CD4-positive, alpha-beta T cell treated with Interferon alpha-2 for 1 hour (primary cell): ENCODE measurements around the gene SIRT3.

Experiments used
- DNase-seq, 2 donors: peaks; one replicate each; pipeline ENCODE4 v3.0.0-alpha.2; 2020 to 2022

The SIRT3 gene

DNA sequence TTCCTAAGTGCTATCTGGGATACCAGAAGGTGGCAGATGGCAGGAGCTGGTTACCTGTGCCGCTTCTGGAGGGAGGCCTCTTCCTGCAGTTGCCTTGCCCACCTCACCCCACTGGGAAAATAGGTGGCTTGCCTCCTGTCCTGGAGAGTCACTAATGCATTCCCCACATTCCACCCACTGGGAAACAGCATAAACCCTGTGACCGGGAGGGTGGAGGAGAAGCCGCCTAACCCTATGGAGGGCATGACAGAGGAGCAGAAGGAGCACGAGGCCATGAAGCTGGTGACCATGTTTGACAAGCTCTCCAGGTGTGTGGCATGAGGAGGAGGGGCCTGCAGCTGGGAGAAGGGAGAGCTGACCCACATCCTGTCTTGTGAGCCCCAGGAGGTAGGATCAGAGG lies 23.0 kb downstream of the SIRT3 start:
- DNase-seq: no peak

DNA sequence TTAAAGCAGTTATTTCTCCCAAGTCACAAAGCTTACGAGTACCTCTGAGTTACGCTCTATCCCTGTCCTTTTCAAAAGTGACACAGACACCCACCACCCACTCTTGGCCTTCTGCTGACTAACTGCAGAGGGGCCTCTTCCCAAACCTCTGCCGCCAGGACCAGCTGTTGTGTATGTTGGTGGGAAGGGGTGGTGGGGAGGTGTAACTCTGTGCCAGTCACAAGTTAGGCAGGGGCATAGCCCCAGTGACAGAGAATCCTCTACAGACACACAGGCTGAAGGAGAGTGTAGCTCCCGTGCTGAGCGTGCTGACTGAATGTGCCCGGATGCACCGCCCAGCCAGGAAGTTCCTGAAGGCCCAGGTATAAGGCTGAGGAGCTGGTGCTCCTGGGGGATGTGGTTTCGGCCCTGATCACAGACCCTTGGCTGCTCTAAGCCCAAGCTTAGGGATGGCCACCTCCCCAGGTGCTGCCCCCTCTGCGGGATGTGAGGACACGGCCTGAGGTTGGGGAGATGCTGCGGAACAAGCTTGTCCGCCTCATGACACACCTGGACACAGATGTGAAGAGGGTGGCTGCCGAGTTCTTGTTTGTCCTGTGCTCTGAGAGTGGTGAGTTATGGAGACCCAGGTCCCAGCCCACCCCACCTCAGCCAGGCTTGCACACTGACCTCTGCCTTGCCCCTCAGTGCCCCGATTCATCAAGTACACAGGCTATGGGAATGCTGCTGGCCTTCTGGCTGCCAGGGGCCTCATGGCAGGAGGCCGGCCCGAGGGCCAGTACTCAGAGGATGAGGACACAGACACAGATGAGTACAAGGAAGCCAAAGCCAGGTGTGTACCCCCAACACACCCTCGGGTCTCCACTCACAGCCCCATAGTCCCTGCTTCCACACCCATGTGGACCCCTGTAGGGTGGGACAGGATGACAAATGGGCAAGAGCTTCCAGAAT lies 23.7 kb downstream of the SIRT3 start:
- no peak for DNase-seq

DNA sequence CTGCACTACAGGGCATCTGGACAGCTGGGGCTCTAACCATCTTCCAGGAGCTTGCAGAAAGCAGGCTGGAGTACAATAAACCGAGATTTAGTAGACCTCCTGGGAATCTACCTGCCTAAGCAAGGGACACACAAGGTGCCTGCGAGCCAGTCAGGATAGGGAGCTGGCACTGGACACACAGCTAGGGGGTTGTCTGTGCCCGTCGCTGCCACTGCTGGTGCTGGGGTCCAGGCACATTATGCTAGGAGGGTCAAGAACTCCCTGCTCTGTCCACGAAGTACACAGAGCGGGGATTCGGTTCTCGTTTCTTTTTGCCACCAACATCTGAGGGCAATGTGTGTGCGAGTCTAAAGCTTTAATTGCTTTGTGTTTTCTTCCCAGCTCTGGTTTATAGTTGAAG lies 24.4 kb downstream of the SIRT3 start:
- no peak for DNase-seq

DNA sequence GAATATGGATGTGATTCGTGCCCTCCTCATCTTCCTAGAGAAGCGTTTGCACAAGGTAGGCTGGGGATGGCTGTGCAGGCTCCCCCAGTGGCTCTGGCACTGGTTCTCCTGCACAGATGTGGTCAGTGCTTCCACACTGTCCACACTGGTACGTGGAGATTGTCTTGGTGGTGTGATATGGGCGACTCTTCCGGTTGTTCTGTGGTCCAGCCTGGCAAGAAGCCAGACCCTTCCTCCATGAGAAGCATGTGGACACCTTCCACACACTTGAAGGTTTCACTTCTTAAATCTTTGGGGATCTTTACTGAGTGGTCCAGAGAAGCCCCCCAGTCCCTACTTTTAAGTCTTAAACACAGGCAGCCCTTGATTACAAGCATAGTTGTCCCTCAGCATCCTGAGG lies 24.8 kb downstream of the SIRT3 start:
- no peak for DNase-seq

DNA sequence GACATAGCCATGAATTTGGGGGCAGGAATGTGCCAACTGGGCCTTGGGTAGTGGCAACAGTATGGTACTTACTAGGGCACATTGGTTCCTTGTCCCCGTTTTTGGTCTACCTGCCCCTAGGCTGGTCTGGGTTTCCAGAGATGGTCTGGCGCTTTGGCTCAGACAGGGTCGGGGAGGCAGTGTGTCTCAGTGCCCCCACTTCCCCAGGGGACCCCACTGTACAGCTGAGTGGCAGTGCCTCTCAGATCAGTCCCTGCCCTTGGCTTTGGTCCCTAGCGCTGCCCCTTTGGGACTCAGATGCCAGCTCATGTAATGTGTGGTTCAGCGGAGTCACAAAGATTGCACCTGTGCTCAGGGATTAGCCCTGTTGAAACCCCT lies 25.4 kb downstream of the SIRT3 start:
- DNase-seq: no peak

DNA sequence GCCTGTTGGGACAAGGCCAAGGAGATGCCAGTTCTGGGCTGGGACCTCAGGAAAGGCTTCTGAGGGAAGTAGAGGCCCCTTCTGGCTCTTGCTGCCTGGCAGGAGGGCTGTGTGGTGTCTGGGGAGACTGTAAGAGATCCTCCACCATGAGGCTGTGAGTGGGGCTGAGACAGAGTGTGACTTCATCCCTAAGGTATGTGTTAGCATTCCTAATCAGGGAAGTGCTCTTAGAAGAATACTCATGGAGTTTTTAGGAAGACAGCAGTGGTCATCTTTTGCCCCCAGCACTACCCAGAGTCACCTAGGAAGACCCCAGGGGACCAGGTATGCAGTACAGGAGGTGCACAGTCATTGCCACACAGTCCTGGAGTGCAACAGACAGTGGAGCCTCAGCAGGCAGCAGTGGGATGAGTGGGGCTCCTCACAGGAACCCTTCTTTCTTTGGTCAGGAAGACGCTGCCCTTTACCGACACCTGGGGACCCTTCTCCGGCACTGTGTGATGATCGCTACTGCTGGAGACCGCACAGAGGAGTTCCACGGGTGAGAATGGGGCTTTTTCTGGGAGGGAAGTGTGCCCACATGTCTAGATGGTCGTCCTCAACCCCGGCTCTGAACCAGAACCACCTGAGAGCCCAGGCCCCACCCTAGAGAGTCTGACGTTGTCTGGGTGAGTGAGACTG lies 25.9 kb downstream of the SIRT3 start:
- DNase-seq: no peak

DNA sequence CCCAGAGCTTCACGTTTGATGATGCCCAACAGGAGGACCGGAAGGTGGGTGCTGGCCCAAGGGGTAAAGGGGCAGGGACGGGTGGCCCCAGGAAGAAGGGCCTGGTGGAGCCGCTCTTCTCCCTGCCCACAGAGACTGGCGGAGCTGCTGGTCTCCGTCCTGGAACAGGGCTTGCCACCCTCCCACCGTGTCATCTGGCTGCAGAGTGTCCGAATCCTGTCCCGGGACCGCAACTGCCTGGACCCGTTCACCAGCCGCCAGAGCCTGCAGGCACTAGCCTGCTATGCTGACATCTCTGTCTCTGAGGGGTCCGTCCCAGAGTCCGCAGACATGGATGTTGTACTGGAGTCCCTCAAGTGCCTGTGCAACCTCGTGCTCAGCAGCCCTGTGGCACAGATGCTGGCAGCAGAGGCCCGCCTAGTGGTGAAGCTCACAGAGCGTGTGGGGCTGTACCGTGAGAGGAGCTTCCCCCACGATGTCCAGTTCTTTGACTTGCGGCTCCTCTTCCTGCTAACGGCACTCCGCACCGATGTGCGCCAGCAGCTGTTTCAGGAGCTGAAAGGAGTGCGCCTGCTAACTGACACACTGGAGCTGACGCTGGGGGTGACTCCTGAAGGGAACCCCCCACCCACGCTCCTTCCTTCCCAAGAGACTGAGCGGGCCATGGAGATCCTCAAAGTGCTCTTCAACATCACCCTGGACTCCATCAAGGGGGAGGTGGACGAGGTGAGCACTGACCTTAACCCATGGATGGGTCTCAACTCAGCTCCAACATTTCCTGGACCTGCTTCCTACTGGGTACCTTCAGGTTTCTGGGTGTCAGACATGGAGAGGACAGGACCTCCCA lies 26.6 kb downstream of the SIRT3 start:
- no peak for DNase-seq

DNA sequence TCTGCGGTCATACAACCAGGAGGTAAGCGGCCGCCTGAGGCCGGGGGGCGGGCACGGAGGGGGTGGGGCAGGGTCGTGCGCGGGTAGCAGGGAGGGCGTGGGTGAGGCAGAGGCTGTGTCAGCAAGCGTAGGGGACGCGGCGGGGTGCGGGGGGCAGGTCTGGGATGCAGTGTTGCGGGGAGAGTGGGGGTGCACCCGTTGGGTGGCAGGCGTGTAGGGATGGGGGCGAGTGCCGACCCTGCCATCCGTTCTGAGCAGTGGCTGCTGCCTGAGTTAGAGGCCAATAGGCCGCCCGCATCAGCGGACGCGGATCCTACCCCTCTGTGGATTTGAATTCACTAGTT lies 27.3 kb downstream of the SIRT3 start:
- DNase-seq: no peak

DNA sequence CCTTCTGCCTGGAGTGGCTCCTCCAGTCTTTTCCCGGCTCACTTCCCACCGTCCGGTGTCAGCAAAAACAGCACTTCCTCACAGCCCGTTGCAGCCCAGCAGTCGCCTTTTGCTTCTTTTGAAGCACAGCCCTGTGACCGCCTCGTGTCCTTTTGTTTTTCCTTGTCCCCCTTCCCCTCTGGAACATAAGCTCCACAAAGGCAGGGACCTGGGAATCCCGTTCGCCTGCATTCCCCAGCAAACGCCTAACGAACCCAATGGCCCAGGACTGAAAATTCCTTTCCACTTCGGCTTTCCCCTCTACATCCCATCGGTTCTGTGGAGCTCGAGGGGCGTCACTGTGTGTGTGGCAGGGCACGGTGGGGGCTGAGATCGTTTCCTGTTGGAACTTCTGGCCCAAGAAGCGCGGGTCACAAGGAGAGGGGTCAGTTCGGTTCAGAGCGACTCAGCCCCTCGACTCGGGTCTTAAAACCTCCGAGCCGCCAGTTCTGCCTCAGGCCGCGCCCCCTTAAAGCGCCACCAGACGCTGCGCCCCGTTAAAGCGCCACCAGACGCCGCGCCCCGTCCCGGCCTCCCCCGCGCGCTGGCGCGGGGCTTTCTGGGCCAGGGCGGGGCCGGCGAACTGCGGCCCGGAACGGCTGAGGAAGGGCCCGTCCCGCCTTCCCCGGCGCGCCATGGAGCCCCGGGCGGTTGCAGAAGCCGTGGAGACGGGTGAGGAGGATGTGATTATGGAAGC lies 27.8 kb downstream of the SIRT3 start:
- peak; percentile 79 to 86 for DNase-seq

DNA sequence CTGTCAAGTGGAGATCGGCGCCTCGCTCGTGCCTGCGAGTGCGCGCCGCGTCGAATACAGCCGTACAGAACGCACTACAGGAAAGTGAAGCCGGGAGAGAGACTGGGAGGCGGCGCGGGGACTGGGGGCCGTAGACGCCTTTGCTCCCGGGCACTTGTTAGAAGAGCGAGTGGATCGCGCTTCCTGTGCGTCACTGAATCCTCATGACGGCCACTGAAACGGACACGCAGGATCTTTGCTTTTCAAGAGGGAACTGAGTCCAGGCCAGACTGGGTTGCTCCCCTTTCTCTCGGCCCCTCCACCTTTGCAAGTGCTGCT lies 28.3 kb downstream of the SIRT3 start:
- peak in 1 of 2 donors; percentile 46 for DNase-seq

DNA sequence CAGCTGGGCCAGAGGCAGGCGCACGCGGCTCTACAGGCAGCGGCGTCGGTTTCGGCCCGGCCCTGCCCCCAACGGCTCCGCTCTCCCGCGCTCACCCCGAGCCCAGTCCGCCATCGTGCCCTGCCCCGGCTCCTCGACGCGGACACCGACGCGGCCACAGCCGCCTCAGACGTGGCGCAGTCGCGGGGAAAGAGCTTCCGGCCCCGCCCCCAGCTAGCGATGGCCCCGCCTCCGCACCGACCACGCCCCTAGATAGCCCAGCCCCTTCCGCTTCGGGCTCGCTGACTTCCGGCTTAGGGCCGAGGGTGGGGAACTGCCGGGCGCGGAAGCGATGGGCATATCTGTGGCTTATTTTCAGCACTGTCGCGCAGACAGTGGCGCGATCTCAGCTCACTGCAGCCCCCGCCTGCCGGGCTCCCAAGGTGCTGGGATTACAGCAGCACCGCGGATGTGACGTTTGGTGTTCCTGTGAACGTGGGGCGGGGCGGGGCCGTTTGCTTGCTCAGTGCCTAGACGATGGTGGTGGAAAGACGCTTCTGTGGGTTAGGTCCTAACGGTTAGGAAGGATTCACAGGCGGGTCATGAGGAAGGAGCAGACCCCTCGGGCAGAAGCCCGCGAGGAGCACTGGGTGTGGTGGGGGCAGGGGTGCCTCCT lies 28.8 kb downstream of the SIRT3 start, which contains the start of the genes BET1L and RIC8A:
Gene BET1L (minus strand): TSS at position 192 of the 655 bp plus-strand sequence. CDS start 78 bp downstream, at position 114.
Gene RIC8A (plus strand): TSS at position 501 of the 655 bp plus-strand sequence. CDS start 1,147 bp downstream, outside the sequence.
- peak; percentile 99 for DNase-seq

DNA sequence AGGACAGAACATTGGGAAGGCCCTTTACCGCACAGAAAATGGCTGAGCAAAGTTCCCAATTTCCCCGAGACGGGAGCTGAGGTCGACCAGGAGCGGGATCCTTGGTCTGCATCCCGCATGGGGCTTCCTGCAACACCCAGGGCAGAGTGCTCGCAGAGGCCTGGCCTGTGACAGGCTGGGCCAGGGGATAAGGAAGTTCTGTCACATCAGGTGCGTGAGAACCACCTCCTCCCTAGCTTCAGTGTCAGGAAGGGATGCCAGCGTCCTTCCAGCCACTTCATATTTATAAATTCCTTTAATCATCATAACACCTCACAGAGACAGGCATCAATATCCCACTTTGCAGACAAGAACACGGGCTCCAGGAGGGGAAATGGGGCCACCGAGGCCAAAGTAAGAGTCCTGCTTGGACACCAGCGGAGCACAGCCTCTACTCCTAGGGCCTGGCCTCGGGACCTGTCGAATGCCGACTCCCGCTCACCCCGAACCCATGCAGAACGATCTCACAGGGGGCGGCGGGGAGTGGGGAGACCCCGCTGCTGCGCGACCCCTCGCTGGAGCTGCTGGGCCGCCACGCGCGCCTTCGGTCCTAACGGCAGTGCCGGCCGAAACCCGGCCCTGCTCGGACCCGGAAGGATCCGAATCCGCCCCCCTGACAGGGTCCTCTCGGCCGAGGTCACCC lies 29.5 kb downstream of the SIRT3 start:
- DNase-seq: peak in 1 of 2 donors; percentile 19

DNA sequence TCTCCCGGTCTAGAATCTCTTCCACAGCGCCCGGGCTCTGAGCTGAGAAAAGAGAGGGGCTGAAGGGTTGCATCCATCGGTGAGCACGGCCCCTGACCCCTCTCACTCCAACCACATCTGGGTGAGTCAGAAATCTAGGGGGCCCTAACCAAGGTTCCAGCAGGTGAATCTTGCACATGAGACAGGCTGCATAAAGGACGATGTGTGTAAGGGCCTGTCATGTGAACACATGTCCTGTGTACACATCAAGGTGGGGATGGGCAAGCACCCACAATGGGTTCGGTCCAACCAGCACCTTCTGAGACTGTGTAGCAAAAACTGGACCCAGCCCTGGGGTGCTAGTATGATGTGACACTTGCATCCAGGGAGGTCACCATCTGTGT lies 30.1 kb downstream of the SIRT3 start:
- DNase-seq: no peak

DNA sequence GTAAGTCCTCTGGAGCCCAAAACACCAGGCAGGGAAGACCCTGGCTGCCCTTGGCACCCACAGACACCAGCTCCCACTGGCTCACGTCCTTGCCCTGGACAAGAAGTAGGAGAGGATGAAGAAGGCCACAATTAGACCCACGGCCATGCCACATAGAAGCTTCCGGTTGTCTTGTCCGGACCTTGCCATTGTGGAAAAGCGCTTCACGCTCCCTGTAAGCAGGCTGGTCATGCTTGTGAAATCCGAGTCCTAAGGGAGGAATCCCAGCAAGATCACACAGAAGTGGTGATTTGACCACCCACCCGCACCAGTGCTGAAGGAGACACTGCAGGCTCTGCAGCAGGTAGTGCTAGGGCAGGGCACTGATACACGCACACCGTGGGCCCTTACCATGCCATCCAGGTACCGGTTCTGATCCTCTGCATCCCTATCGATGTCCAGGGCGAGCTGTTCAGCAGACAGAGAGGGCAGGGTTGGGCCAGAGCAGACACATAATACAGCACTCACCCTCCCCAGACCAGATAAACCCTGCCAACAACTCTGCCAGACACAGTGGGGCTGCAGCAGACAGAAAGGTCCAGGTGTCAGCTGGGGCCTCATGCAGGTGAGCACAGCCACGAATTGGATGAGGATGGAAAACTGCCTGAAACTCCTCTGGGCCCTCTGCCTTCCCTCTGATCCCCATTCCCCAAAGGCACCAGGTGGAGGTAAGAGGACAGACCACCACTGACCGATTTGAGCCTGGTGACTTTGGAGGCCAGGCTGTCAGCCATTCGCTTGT lies 30.7 kb downstream of the SIRT3 start:
- no peak for DNase-seq

DNA sequence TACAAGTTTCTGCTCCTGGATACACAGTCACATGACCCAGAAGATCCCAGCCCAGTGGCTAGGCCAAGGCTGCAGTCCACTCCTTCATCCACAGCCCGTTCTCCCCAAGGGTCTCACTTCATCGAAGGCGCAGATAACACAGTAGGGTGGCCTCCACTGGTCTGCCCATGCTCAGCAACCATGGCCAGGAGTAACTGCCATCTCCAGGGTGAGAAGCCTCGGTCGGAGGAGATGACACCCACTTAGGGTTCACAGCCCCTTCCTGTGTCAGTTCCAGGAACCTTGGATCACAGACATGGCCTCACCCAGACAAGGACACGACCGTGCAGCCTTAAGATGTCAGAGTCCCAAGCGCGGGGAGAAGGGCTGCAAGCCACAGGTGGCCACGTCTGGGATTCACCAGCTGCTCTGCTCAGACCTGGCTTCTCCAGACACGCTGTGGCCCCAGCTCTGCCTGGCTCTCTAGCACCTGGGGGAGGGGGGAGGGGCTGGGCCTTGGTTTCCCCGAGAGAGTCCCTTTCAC lies 31.5 kb downstream of the SIRT3 start:
- DNase-seq: no peak

DNA sequence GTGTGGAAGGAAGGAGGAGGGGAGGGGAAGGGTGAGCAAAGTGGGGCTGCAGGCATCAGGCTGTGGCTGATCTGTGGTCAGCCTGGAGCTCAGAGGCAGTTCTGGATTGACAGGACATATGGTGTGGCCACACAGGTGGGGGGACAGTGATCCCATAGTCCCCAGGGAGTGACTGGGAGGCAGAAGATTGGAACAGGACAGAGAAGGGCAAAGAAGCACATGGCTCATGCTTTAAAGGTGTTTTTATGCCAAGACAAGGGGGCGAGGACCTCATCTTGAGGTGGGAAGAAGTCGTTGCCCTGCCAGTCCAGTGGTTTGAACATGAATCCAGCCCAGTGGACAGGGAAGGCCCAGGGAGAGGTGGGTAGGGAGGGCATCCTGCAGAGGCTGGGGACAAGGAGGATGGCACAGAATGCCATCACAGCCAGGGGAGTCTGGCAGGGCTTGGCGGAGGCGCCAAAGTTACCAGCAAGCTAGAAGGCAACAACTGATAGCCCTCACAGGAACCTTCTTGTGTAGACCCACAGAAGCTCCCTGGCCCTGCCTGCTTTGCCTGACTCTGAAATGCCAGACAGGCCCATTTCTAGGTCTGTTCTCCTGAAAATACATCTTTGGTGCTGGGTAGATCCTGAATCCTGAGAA lies 32.1 kb downstream of the SIRT3 start:
- DNase-seq: no peak

DNA sequence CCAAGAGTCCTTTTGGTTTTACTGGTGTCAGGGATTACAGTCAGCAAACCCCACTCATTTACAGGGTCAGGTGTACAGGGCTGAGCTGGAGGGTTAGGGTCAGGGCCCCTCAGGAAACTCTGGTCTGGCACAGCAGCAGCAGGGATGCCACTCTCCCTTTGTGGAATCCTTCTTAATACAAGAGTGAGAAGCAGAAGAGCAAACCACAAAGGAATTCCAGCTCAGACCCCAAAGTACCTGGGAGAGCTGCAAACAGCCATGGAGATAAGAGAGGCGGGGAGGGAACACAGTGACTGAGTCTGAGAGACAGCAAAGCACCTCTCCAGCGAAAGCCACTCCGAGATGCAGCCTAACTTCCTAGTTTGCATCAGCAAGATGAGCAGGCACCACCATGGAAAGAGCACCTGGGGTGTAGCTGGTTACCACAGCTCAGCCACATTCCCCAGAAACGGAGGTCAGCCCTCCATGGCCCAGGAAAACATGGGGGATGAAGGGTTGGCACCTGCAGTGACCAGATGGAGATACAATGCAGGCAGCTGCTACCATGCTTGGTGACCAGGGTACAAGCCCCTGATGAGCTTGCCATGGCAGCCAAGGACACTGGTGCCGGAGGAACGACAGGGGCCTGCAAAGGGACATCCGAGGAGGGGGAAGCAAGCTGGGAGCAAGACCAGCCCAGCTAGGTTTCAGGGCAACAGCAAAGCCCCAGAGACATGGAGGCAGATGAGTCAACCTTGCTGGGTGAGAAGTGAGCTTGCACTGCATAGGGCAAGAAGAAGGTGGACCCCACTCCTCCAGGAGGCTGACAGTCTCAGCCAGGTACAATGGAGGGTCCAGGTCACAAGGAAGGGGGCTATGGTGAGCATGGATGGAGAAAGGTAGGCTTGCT lies 32.8 kb downstream of the SIRT3 start:
- DNase-seq: no peak

DNA sequence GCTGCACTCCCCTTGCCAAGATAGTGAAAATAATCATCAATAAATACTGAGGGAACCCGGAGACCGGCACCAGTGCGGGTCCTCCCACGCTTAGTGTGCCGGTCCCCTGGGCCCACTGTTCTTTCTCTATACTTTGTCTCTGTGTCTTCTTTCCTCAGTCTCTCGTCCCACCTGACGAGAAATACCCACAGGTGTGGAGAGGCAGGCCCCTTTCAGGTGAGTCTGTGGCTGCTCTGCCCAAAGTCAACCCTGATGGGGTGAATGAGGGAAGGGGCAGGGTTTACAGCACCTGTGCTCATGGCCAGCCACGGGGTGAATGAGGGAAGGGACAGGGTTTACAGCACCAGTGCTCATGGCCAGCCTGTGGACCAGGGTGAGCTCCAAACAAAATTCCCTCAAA lies 33.7 kb downstream of the SIRT3 start:
- DNase-seq: no peak

DNA sequence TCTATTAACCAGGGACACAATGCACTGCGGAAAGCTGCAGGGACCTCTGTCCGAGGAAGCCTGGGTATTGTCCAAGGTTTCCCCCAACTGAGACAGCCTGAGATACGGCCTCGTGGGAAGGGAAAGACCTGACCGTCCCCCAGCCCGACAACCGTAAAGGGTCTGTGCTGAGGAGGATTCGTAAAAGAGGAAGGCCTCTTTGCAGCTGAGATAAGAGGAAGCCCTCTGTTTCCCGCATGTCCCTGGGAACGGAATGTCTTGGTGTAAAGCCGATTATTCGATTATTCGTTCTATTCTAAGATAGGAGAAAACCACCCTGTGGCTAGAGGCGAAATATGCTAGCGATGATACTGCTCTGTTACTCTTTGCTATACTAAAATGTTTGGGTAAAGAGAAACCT lies 34.2 kb downstream of the SIRT3 start:
- no peak for DNase-seq
